ENCODE data around the gene ZG16B.

ZG16B gene

DNA sequence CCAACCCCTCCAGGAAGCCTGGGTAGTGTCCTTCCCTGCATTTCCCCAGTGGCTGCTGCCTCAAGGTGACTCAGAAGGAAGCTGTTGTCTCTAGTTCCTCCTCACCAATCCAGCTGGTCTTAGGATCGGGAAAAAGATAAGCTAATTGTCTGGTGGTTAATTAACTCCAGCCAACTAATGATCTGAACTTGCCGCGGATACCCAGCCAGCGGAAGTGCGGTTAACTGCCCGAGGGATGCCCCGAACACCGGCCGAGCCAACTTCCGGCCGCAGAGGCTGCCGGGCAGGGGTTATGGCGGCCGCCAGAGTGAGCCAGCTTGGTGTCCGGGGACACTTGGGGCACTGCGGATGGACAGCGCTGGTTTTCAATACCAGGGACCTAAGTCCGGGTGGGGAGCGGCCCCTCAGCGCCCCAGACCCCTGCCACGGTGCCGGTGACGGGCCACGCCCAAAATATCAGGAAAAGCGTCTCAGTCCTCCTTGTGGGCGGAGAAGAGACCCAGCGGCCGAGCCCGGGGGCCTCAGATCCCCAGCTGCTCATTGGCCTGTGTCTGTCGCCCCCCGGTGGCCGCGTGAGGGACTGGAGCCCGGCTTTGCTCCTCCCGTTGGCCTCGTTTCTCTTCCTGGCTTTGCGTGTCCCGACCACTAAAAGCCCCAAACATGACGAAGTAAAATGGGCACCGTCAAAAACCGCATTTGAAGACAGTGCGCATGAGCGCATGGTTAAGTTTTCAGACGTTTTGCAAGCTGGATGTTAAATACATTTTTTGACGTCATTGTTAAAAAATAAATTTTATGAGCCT is 38.1 kb downstream of the ZG16B start:
- peak; percentile 97 for DNase-seq (ENCODE audit: low spot score)

DNA sequence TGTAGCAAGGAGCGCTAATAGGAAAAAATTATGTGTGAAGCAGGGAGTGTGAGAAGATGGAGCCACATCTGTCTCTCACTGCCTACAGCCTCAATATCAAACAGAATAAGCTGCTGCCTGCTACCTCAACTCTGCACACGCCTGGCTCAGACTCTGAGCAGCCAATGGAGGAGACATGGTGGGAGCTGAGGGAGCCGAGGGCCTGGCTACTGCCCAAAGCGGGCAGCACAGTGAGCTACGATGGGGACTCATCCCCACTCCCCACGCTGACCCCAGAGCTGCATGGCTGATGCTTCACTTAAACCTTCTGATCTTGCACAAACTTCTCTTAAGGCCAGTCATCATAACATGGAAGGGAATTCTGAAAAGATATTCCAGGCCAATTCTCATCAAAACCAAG is 41.8 kb downstream of the ZG16B start:
- no peak for DNase-seq (ENCODE audit: low spot score)

DNA sequence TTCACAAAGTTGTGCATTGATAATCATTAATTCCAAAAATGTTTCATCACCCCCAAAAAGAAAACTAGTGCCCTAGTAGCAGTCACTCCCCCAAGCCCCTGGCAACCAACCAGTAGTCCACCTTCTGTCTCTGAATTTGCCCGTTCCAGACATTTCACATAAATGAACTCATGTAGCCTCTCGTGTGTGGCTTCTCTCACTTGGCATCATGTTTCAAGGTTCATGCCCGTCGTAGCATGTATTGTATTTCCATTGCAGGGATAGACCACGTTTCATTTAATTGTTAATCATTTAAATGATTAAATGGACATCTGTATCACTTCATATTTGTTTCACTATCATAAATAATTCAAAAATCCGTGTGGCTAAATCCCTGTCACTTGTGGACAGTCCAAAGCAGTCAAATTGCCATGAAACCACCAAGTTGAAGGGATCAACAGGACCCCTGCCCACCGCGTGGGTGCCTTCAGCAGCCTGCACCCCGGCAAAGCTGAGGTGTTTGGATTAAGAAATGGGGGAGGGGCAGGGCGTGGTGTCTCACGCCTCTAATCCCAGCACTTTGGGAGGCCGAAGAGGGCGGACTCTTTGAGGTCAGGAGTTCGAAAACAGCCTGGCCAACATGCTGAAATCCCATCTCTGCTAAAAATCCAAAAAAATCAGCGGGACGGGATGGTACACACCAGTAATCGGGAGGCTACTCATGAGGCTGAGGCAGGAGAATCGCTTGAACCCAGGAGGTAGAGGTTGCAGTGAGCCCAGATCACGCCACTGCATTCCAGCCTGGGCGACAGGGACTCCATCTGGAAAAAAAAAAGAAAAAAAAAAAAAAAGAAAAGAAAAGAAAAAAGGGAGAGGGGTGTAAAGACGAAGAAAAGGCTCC is 44.2 kb downstream of the ZG16B start:
- no peak for DNase-seq (ENCODE audit: low spot score)

DNA sequence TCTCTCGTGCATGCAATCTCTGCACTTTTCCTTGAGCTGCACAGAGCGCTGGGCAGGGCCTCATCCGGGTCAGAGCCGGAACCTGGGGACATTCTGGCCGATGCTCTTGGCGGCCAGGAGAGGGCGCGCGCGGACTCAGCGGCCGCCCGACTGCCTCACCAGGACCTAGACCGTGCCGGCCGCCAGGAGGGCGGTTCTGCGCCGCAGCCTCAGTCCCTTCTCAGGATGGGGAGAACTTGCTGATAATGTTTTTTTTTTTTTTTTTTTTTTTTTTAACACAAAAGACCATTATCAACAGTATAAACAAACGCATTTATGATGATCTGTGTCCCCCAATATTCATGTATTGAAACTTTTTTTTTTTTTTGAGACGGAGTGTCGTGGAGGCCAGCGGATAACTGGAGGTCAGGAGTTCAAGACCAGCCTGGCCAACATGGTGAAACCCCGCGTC is 44.8 kb downstream of the ZG16B start:
- peak; percentile 89 for DNase-seq (ENCODE audit: low spot score)

DNA sequence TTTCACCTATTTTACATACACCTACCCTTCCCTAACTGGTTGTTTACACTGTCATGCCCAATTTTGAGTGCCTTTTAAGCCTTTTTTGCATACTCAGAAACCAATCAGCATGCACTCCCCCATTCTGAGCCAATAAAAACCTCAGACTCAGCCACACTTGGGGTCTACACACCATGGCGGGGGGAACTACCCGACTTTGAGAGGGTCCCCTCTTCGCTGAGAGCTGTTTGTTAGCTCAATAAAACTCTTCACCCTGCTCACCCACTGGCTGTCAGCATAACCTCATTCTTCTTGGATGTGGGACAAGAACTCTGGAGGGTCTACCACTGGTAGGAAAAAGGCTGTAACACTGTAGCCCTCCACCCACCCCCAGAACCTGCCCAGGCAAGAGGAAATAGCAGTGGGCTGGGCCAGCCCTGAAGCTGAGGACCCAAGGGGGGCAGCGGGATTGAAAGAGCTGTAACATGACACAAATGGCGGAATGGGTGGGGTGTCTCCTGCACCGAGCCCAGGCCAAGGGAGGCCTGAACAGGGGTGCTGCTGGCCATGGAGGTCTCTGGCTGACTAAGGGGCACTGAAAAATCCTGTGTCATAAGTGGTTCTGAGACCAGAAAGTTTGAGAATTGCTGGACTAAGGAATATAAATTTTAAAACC is 49.9 kb downstream of the ZG16B start:
- no peak for DNase-seq (ENCODE audit: low spot score)
